HG02571 (cell line): ENCODE results near the gene SAG.

Experiments
- ATAC-seq: cut with Tn5 transposase; IDR thresholded peaks from one replicate; pipeline ENCODE4 v1.9.1; 2021; ENCODE audit warnings: mild to moderate bottlenecking, moderate library complexity; ENCODE audit not compliant: unreplicated experiment

The SAG gene

GRCh38 chr2:233353769-233354499, 46.3 kb downstream of the SAG start, which contains the start of gene DGKD:
Gene DGKD (plus strand): TSS chr2:233354494. CDS start chr2:233354519, 25 bp downstream.
- ATAC-seq: peak; percentile 41

GRCh38 chr2:233354500-233354924, 46.9 kb downstream of the SAG start:
- ATAC-seq: peak; percentile 44

DNA sequence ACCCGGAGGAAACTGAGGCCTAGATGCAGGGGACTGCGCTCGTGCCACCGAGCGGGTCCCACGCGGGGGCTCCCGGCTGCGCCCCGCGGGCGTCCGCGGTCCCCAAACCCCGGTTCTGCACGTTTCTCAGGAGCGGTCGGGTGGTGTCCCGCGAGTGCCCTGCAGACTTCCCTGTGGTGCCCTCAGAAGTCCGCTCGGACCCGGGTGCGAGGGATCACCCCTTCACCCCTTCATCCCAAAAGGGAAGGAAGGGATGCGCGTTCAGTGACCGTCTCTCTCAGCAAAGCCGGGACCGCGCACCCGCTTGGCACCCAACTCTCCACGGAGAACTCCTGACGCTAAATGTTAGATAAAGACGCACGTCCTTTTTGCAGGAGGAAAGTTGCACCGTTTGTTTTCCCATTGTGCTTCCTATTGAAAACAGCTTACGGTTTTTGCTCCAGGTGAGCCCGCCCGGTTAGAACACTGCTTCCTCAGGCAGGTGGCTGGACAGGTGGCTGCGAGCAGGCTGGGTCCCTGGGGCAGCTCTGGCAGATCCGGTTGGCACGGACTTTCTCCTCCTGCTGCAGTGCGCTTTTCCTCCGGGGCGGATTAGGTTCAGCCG, 47.5 kb downstream of the SAG start:
- peak; percentile 8 for ATAC-seq

- ATAC-seq: no peak
Observed at GRCh38 chr2:233355916-233356315, 48.3 kb downstream of the SAG start.

DNA sequence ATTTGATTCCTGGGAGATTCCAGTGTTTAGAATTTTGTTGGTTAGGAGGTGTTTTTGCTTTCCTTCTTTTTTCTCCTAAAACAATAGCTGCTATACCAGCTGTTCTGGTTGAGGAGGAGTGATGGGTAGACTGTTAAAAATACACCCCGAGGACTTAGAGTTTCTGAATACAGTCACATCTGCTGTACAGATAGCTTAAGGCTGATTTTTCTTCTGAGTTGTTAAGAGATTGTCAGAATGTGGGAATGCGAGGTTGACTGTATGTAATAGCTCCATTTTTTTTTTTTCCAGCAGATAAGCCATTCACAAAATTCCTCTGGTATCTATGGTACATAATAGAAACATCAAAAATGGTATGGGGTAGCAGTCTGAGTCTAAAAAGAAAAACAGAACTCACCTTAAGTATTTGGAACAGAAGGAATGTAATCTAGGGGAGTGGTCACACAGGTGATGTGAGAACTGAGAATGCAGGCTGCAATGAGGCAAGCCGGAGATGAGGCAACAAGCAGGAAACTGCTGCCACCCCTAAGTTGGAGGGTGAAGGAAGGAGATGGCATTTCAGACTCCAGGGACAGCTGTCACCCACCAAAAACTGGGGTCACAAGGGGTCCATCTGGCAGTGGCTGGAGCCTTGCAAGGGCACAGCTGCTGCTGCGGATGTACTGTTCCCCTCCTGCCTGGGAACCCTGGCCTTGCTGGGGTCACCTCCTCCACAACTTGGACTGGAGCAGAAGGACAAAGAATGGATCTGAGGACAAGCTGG, 49.1 kb downstream of the SAG start:
- no peak for ATAC-seq

GRCh38 chr2:233358335-233358734, 50.7 kb downstream of the SAG start:
- no peak for ATAC-seq

- no peak for ATAC-seq
Observed at GRCh38 chr2:233358947-233359346, 51.3 kb downstream of the SAG start.

DNA sequence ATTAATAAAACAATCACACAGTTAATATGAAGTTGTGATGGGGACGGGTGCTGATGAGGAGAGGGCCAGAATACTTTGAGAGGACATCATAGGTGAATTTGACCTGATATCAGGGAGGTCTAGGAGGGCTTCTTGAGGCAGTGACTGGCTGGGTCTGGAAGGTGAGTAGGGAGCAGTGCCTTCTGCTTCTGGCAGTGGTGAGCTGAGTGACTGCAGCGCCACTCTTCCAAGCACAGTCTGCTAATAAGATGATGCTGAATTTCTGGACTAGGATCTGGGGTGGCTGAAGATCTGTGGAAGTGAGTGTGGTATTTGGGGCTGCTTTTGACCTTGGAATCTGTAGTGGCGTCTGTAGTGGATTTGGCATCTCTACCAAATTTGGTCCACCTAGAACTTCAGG, 52.2 kb downstream of the SAG start:
- no peak for ATAC-seq

DNA sequence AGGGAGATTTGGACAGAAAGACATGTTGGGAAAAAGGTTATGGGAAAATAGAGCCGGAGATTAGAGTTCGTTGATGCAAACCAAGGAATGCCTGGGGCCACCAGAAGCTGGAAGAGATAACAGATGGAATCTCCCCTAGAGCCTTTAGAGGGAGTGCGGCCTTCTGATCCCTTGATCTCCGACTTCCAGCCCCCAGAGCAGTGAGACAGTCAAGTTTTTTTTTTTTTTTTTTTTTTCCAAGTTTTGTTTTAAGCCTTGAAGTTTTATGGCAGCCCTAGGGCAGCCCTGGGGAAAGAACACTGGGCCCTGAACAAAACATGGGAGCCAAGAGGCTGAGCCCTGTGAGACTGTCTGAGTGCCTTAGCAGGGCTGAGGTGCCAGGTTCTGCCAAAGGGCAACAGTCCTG, 53.2 kb downstream of the SAG start:
- ATAC-seq: no peak

DNA sequence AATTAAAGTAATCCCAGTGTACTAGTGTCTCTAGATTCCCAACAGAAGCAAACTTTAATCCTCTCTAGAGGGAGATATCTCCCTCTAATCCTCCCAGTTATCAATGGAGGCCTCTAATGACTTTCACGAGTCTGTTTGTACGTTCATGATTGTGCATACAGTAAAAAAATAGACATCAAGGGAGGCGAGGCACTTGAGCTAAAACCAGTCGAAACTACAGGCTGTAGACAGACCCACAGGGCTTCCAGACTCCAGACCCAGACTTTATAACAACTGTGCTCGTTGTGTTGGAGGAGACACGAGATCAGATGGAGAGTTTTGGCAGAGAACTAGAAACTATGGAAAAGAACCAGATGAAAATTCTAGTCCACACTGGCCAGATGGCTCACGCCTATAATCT, 53.7 kb downstream of the SAG start:
- ATAC-seq: no peak

DNA sequence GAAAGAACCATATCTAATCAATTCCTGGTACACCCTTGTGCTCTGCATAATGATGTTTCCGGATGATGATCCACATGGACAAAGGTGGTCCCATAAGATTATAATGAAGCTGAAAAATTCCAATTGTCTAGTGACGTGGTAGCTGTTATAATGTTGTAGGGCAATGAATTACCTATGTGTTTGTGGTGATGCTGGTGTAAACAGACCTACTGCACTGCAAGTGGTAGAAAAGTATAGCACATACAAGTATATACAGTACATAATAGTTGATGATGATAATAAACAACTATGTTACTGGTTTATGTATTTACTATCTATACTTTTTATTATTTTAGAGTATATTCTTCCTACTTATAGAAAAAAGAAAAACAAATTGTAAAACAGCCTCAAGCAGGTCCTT, 55.1 kb downstream of the SAG start:
- no peak for ATAC-seq

DNA sequence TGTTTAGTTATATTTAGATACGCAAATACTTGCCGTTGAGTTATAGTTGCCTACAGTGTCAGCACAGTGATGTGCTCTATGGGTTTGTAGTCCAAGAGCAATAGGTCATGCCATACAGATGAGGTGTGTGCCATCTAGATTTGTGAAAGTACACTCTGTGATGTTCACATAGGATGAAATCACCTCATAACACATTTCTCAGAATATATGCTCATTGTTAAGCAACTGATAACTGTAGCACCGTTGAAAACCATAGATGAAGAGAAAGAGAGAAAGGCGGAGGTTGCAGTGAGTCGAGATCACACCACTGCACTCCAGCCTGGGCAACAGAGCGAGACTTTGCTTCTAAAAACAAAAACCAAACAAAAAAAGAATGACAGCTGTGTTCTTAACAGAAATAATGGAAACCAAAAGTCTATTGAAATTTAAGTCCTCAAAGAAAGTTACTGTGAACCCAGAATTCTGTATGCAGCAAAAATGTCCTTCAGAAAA, 56.2 kb downstream of the SAG start:
- no peak for ATAC-seq

- ATAC-seq: no peak
Observed at GRCh38 chr2:233365861-233366520, 58.4 kb downstream of the SAG start.

DNA sequence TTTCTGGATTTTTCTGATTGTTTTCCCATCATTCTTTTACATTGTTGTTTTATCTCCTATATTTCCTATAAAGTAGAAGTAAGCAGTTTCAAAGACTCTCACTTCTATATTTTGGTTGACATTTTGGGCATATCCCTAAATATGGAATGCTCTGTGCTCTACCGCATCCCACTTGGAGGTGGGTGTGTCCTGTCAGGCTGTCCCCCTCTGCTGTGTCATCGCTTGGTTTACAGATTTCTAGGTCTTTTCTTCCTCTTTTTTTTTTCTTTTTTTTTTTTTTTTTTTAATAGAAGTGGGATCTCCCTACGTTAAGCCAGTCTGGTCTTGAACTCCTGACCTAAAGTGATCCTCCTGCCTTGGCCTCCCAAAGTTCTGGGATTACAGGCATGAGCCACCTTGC, 60.0 kb downstream of the SAG start:
- no peak for ATAC-seq

DNA sequence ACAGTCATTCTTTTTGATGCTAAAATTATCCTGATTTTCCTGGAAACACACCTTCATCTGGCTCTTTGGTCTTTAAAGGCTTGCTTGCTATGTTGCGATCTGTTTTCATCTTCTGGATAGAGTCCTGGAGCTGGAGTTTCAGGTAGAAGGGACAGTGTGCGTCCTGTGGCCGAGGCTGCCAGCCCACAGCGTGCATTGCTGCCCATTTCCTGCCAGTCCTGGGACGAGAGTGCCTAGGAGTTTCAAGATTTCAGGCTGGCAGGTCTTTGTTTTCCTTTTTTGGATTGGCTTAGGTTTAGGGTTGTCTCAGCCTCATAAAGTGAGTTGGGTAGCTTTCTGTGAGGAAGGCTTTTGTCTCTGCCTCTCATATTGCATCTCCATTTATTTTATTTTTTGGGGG, 61.1 kb downstream of the SAG start:
- no peak for ATAC-seq

DNA sequence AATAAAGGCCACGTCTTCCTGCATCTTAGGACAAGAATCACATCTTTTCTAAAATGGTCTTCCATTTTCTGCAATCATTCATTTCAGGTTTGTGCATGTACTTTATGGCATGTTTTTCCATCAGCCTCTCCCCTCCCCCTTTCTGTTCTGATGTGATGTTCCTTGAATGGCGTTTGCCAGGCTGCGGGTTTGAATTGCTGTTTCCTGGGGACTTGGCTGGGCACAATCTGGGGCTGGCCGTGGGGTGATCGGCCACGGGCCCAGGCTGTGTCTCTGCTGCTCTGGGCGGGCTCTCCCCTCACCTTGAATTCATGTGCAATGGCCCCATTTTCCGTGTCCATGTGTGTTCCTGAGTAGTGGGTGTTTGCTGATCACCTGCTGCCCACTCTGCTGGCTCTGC, 61.8 kb downstream of the SAG start:
- ATAC-seq: no peak

DNA sequence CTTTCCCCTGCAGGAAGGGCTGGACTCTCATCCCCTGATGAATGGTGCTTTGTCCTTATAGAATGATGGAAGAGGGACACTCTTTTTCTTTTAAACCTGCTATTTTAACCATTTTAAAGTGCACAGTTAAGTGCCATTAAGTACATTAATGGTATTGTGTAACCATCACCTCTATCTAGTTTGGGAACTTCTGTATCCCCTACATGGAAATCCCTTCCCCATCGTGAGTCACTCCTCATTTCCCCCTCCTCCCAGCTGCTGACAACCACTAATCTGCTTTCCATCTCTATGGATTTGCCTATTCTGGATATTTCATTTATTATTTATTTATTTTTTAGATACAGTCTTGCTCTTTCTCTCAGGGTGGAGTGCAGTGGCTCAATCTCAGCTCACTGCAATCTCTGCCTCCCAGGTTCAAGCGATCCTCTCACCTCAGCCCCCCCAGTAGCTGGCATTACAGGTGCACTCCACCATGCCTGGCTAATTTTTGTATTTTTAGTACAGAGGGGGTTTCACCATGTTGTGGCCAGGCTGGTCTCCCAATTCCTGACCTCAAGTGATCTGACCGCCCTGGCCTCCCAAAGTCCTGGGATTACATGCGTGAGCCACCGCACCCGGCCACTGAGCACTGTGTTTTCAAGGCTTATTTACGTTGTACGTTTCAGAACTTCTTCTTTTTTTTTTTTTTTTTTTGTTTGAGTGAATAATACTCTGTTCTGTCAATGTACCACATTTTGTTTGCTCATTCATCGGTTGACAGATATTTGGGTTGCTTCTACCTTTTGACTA, 62.5 kb downstream of the SAG start:
- ATAC-seq: no peak

- ATAC-seq: no peak
Observed at GRCh38 chr2:233371641-233372040, 64.0 kb downstream of the SAG start.

DNA sequence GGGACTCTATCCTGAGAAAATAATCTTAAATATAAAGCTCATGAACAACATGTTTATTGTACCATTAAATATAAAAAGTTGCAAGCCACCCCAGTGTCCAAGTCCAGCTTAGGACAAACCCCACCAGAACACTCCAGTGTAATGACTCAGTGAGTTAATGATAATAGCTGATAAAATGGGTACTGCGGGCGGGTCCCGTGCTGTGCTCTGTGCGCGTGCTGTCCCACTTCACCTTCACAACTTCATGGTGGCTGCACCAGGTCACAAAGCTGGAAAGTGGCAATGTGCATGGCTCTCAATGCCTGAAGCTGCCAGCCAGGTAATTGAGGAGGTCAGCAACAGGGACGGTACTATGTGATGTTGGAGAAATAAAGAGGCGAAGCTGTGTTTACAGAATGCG, 65.2 kb downstream of the SAG start:
- no peak for ATAC-seq

- no peak for ATAC-seq
Observed at GRCh38 chr2:233373316-233373715, 65.7 kb downstream of the SAG start.
